Measurements from ENCODE around the gene DDX20.

DNA sequence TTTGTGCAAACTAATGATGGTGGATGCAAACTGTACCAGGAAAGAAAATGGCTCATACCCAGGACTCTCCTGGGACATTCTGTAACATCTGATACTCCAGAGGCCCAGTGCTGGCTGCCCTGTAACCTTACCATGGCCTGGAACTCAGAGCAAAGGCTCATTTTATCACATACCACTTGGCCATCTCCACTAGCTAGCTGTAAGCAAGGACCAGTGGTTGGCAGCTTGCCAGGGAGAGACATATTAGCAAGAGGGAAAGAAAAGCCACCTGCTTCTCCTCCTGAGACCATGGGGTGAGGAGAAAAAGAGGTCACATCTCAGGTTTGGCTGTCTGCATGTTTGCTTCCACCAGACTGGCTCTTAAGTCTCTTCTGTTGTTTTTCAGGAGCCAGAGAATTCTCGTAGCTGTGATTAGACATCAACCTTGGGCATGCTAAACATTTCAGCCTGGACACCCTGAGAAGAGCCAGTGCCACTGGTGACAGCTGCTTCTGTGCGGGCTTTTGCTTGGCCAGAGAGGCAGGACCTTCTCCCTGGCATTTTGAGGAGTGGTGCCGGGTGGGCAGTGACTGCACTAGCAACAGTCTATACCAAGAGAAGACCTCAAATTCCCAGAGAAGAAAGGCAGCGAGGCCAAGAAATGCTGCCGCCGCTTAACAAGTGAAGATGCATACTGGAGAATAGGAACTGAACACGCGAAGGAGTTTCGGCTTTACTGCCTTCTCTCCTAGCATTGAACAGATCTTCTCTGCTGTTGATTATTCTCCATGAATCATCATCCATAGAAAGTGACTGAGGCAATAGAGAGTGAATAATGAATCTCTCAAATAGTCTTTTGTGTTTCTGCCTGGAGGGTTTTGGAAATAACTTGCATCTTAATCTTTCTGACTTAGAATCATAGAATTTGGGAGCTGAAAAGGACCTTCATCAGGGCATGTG, 9.8 kb upstream of the DDX20 start:
- TF ChIP-seq POLR2A (IDR thresholded peaks at IDR 0.05): no peak
- TF ChIP-seq, protein P1, sequence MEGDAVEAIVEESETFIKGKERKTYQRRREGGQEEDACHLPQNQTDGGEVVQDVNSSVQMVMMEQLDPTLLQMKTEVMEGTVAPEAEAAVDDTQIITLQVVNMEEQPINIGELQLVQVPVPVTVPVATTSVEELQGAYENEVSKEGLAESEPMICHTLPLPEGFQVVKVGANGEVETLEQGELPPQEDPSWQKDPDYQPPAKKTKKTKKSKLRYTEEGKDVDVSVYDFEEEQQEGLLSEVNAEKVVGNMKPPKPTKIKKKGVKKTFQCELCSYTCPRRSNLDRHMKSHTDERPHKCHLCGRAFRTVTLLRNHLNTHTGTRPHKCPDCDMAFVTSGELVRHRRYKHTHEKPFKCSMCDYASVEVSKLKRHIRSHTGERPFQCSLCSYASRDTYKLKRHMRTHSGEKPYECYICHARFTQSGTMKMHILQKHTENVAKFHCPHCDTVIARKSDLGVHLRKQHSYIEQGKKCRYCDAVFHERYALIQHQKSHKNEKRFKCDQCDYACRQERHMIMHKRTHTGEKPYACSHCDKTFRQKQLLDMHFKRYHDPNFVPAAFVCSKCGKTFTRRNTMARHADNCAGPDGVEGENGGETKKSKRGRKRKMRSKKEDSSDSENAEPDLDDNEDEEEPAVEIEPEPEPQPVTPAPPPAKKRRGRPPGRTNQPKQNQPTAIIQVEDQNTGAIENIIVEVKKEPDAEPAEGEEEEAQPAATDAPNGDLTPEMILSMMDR (IDR thresholded peaks at IDR 0.05): no peak
